H9 (cell line): ENCODE data around the gene C19orf53. TPM values are rescaled to one million over a fixed set of nuclear protein-coding genes. Genes with fewer than 3 reads are reported as not detected.

Source experiments
- DNase-seq: peaks from one replicate; pipeline ENCODE4 v3.0.0-alpha.2; 2017
- H2AFZ ChIP-seq: one replicate; pipeline ENCODE4 v1.6.1; 2013; ENCODE audit warnings: mild to moderate bottlenecking, low read length, control low read depth, moderate library complexity
- H2AK5ac ChIP-seq: 2 replicates; pipeline ENCODE4 v1.6.1; 2013; ENCODE audit warnings: low read length, control low read depth, mixed read lengths; ENCODE audit not compliant: insufficient read length
- H2BK120ac ChIP-seq: one replicate; pipeline ENCODE4 v1.6.1; 2013; ENCODE audit warnings: low read depth, mild to moderate bottlenecking, low read length, control low read depth, inconsistent platforms; ENCODE audit not compliant: poor library complexity, severe bottlenecking
- H2BK12ac ChIP-seq: 2 replicates; pipeline ENCODE4 v1.6.1; 2013; ENCODE audit warnings: low read length, control low read depth, mixed read lengths, low read depth; ENCODE audit not compliant: insufficient read length
- H2BK15ac ChIP-seq: 2 replicates; pipeline ENCODE4 v1.6.1; 2013; ENCODE audit warnings: low read depth, low read length, control low read depth
- H2BK20ac ChIP-seq: one replicate; pipeline ENCODE4 v1.6.1; 2013; ENCODE audit warnings: low read depth, mild to moderate bottlenecking, low read length, control low read depth, inconsistent platforms; ENCODE audit not compliant: poor library complexity, severe bottlenecking
- H2BK5ac ChIP-seq: 2 replicates; pipeline ENCODE4 v1.6.1; 2013; ENCODE audit warnings: low read length, control low read depth, mixed read lengths; ENCODE audit not compliant: insufficient read length
- H3K14ac ChIP-seq: 2 replicates; pipeline ENCODE4 v1.6.1; 2013; ENCODE audit warnings: low read length, control low read depth; ENCODE audit not compliant: insufficient read depth
- H3K18ac ChIP-seq: 2 replicates; pipeline ENCODE4 v1.6.1; 2013; ENCODE audit warnings: low read depth, mild to moderate bottlenecking, mixed read lengths, low read length, control low read depth; ENCODE audit not compliant: insufficient read length
- H3K23ac ChIP-seq: 2 replicates; pipeline ENCODE4 v1.6.1; 2013; ENCODE audit warnings: low read length, control low read depth, mixed read lengths, low read depth; ENCODE audit not compliant: insufficient read length
- H3K23me2 ChIP-seq: 2 replicates; pipeline ENCODE4 v1.6.1; 2013; ENCODE audit warnings: low read depth, mild to moderate bottlenecking, mixed read lengths, low read length, control low read depth; ENCODE audit not compliant: insufficient read length, poor library complexity, severe bottlenecking
- H3K27ac ChIP-seq: 2 replicates; pipeline ENCODE4 v1.5.1; 2013; ENCODE audit warnings: low read length, control low read depth, mixed read lengths, low read depth; ENCODE audit not compliant: insufficient read length
- H3K27me3 ChIP-seq: 2 replicates; pipeline ENCODE4 v1.6.1; 2013; ENCODE audit warnings: low read length, control low read depth, inconsistent platforms; ENCODE audit not compliant: insufficient read depth
- H3K4ac ChIP-seq: 2 replicates; pipeline ENCODE4 v1.6.1; 2013; ENCODE audit warnings: low read depth, mild to moderate bottlenecking, control low read depth, inconsistent platforms, low read length, moderate library complexity
- H3K4me1 ChIP-seq: 2 replicates; pipeline ENCODE4 v1.6.1; 2013; ENCODE audit warnings: low read length, control low read depth, inconsistent platforms; ENCODE audit not compliant: insufficient read depth
- H3K4me2 ChIP-seq: 2 replicates; pipeline ENCODE4 v1.6.1; 2013; ENCODE audit warnings: low read length, control low read depth, mixed read lengths; ENCODE audit not compliant: insufficient read length, insufficient read depth
- H3K56ac ChIP-seq: 2 replicates; pipeline ENCODE4 v1.6.1; 2013; ENCODE audit warnings: low read depth, mild to moderate bottlenecking, mixed read lengths, low read length, control low read depth; ENCODE audit not compliant: insufficient read length
- H3K79me1 ChIP-seq: 2 replicates; pipeline ENCODE4 v1.6.1; 2013; ENCODE audit warnings: low read depth, mild to moderate bottlenecking, moderate library complexity, low read length, control low read depth, inconsistent platforms; ENCODE audit not compliant: insufficient read depth, poor library complexity, severe bottlenecking
- H3K79me2 ChIP-seq: 2 replicates; pipeline ENCODE4 v1.6.1; 2013; ENCODE audit warnings: low read length, control low read depth, inconsistent platforms; ENCODE audit not compliant: insufficient read depth
- H3K9ac ChIP-seq: 2 replicates; pipeline ENCODE4 v1.6.1; 2013; ENCODE audit warnings: low read length, control low read depth, mixed read lengths; ENCODE audit not compliant: insufficient read length; ENCODE audit errors: extremely low read depth
- H3K9me3 ChIP-seq: one replicate; pipeline ENCODE4 v1.6.1; 2013; ENCODE audit warnings: low read depth, low read length, inconsistent platforms; ENCODE audit not compliant: control insufficient read depth
- H3T11ph ChIP-seq: one replicate; pipeline ENCODE4 v1.6.1; 2013; ENCODE audit warnings: mild to moderate bottlenecking, low read length, control low read depth, inconsistent platforms
- H4K20me1 ChIP-seq: one replicate; pipeline ENCODE4 v1.6.1; 2013; ENCODE audit not compliant: control insufficient read depth, insufficient read length, insufficient read depth
- H4K5ac ChIP-seq: 2 replicates; pipeline ENCODE4 v1.6.1; 2013; ENCODE audit warnings: low read depth, mild to moderate bottlenecking, mixed read lengths, low read length, control low read depth; ENCODE audit not compliant: insufficient read length
- H4K8ac ChIP-seq: replicated peaks from 2 replicates; pipeline ENCODE4 v1.6.1; 2013; ENCODE audit warnings: low read length, control low read depth, mixed read lengths, low read depth; ENCODE audit not compliant: insufficient read length
- H4K91ac ChIP-seq: 2 replicates; pipeline ENCODE4 v1.6.1; 2013; ENCODE audit warnings: low read depth, mild to moderate bottlenecking, moderate library complexity, mixed read lengths, low read length, control low read depth; ENCODE audit not compliant: insufficient read length
- H3K27ac Mint-ChIP-seq, 3 experiments: 2 replicates in 2 of 3; 3 replicates in 1 of 3; pipeline ENCODE4 v1.8.0; 2020 to 2021; ENCODE audit warnings: mixed read lengths in 3 of 3, mild to moderate bottlenecking in 1 of 3, moderate library complexity in 1 of 3
- H3K27me3 Mint-ChIP-seq: 2 replicates; pipeline ENCODE4 v1.8.0; 2021; ENCODE audit warnings: low read depth, mild to moderate bottlenecking, moderate library complexity, mixed read lengths
- H3K36me3 Mint-ChIP-seq, 3 experiments: 2 replicates in 2 of 3; 3 replicates in 1 of 3; pipeline ENCODE4 v1.8.0; 2020 to 2021; ENCODE audit warnings: low read depth in 3 of 3, mixed read lengths in 3 of 3; ENCODE audit not compliant: insufficient read depth in 1 of 3
- H3K4me1 Mint-ChIP-seq, 2 experiments: 2 replicates each; pipeline ENCODE4 v1.8.0; 2020; ENCODE audit warnings: mixed read lengths in 2 of 2
- H3K4me3 Mint-ChIP-seq, 2 experiments: 2 replicates in 1 of 2; 3 replicates in 1 of 2; pipeline ENCODE4 v1.8.0; 2020 to 2021; ENCODE audit warnings: mild to moderate bottlenecking in 2 of 2, mixed read lengths in 2 of 2, moderate library complexity in 1 of 2
- H3K9me3 Mint-ChIP-seq, 2 experiments: 2 replicates in 1 of 2; 3 replicates in 1 of 2; pipeline ENCODE4 v1.8.0; 2020; ENCODE audit warnings: mild to moderate bottlenecking in 2 of 2, mixed read lengths in 2 of 2, moderate library complexity in 1 of 2
- CTCF ChIP-seq: fragments of 200-600 bp; sonication (generic); conservative IDR thresholded peaks from 3 replicates; pipeline ENCODE4 v1.8.0; 2021; ENCODE audit warnings: antibody characterized with exemption, mild to moderate bottlenecking
- WGBS: extraction: QIAGEN DNeasy Blood & Tissue Kit; methylation state at CpG from one replicate; pipeline ENCODE4 v1.1.7; 2013; ENCODE audit warnings: missing lambda C conversion rate, low lambda C conversion rate, mixed read lengths; ENCODE audit not compliant: insufficient read length; ENCODE audit errors: extremely low coverage; 5-methylcytosine and 5-hydroxymethylcytosine counted together
- total RNA-seq: library from RNA; stranded (reverse); gene quantifications from 2 replicates; pipeline ENCODE4 v1.2.1, GENCODE V29; 2021

The C19orf53 gene
- total RNA-seq, 1 experiment from 2014 or later, result 129 TPM

- H3K23ac ChIP-seq, result no peak overlapping the region
- H3K4me1 ChIP-seq, result no peaks in the 10 kb centered on the region
- no peak overlapping the region for H4K8ac ChIP-seq
- no peak overlapping the region for H2BK15ac ChIP-seq
- peaks cover 4% of the 10 kb centered on the region for H3K23me2 ChIP-seq
- H4K91ac ChIP-seq, result no peak overlapping the region
- H3K4me2 ChIP-seq, result peak overlapping the region; percentile 44
- no peaks in the 10 kb centered on the region for H3K27me3 Mint-ChIP-seq
- peaks cover 3 to 7% of the 10 kb centered on the region in 2 experiments; a peak in 3 of 4 replicates for H3K4me1 Mint-ChIP-seq
- H2BK12ac ChIP-seq, result no peak overlapping the region
- H3K79me2 ChIP-seq, result no peaks in the 10 kb centered on the region
- H2BK120ac ChIP-seq, result no peak overlapping the region
- H3K56ac ChIP-seq, result no peak overlapping the region
- H3K27ac ChIP-seq, result peak overlapping the region; percentile 2
- peak overlapping the region; percentile 5 for H3K9ac ChIP-seq
- H3K4ac ChIP-seq, result no peak overlapping the region; the same call in 1 of the 2 replicates
- no peaks in the 10 kb centered on the region for H3K27me3 ChIP-seq
- H2AFZ ChIP-seq, result no peak overlapping the region
- peak overlapping the region; percentile 54 for H3K14ac ChIP-seq
- H3K9me3 Mint-ChIP-seq, result no peaks in the 10 kb centered on the region
- no peak overlapping the region for H4K5ac ChIP-seq
- peak; percentile 100 for DNase-seq
- H3K18ac ChIP-seq, result peak overlapping the region; percentile 40
- H2AK5ac ChIP-seq, result no peak overlapping the region
- peak overlapping the region; percentile 93 to 96 (median 95); a peak in 5 of 7 replicates for H3K27ac Mint-ChIP-seq
- peak overlapping the region; percentile 62 to 82 for H3K4me3 Mint-ChIP-seq
- no peaks in the 10 kb centered on the region for H3K9me3 ChIP-seq
- no peaks in the 10 kb centered on the region for H3K79me1 ChIP-seq
- H4K20me1 ChIP-seq, result no peaks in the 10 kb centered on the region
- H2BK20ac ChIP-seq, result no peak overlapping the region
- no peak overlapping the region for H3T11ph ChIP-seq
- no peak overlapping the region for H2BK5ac ChIP-seq
- no peak for TF ChIP-seq CTCF
- no CpG with 5 or more reads among the region's 35 CpGs for WGBS
- H3K36me3 Mint-ChIP-seq, result peaks cover 18 to 62% (median 45%) of the 10 kb centered on the region in 3 experiments
Observed at GRCh38 chr19:13817615-13818371, 43.5 kb downstream of the C19orf53 start.
